ENCODE data around the gene HOXC12. TPM values are rescaled to one million over a fixed set of nuclear protein-coding genes. Genes with fewer than 3 reads are reported as not detected.

The HOXC12 gene
- total and polyA plus RNA-seq, 2 of the 8 experiments (the other 6 are each of a cell fraction or from before 2014, with no cell fraction given), result not detected

DNA sequence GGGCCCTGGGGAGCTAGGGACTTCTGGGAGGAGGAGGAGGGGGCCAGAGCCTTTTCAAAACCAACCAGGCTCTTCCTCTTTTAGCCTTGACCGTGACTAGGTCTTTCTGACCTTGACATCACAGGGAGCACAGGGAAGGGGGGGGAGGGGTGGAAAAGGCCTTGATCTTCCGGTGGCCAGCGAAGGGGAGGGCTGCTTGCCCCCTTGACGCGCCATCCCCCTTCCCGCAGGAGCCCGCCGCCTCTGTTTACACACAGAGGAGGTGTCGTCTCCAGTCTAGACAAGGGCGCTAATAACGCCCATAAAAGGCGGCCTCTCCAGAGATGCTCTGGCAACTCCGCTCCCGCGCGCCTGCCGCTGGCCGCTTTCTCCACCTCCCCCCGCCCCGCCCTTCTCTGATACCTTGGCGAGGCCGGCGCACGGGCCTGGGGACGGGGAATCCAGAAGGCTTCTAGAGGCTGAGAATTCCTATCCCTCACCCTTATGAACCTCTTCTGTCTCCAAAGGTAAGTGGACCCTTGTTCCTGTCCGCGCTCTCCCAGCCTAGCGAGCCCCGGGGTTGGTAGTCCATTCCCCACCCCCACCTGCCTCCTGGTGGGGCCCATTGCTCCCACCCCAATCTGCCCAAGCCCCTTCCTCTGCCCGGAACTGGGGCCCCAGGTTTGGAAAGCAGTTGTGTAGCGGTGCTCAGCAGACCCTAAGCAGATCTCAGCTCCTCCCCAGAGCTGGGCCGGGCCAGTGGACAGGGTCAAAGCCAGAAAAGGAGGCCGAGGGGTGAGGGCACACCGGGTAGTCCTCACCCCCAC, 4.9 kb upstream of the HOXC12 start:
- no peak overlapping the region for H4K5ac ChIP-seq (ENCODE audit: insufficient read length, low read depth, low read length)
- FAIRE-seq (no peak), DNase-seq (ENCODE audit: low read depth in 1 of 2, low spot score in 2 of 2) (peak in 1 of 2 experiments; percentile 67)
- H3K23ac ChIP-seq (ENCODE audit: insufficient read length), result no peak overlapping the region
- H3K4me3 ChIP-seq (ENCODE audit: extremely low read depth in 1 of 4, insufficient read depth in 2 of 4, low read depth in 3 of 4, low read length in 4 of 4), result 0 out of 8 replicates have a peak overlapping the region, but pooled peaks of 1 of the 4 experiments have one; percentile 8
- peaks cover 0 to 16% (median 4%) of the 10 kb centered on the region in 4 experiments; a peak in 6 of 7 replicates for H3K4me1 ChIP-seq (replicated peaks in 1 of 4; ENCODE audit: control insufficient read depth in 3 of 4, insufficient read depth in 4 of 4, low read length in 3 of 4)
- peak; percentile 7; the same call in 1 of the 2 replicates for TF ChIP-seq SUZ12 (IDR thresholded peaks at IDR 0.05; ENCODE audit: low read length)
- no peak for TF ChIP-seq RAD21 (IDR thresholded peaks at IDR 0.05 in 1 of 2, conservative IDR thresholded peaks at IDR 0.05 in 1 of 2; ENCODE audit: low read depth in 2 of 2, low read length in 2 of 2)
- TF ChIP-seq EZH2 (IDR thresholded peaks at IDR 0.05; ENCODE audit: low read depth, low read length, severe bottlenecking), result peak; percentile 54
- TF ChIP-seq RFX5 (IDR thresholded peaks at IDR 0.05; ENCODE audit: borderline replicate concordance, low read depth, low read length), result no peak
- H2BK20ac ChIP-seq (ENCODE audit: low read length), result no peak overlapping the region
- H4K8ac ChIP-seq (ENCODE audit: extremely low read depth, insufficient read depth, low read length), result no peak overlapping the region; the same call in 1 of the 2 replicates
- no peaks in the 10 kb centered on the region; a peak in 1 of 4 replicates for H3K9me3 ChIP-seq (ENCODE audit: insufficient read depth in 2 of 2, low read depth in 1 of 2, low read length in 1 of 2)
- peaks cover 26 to 43% of the 10 kb centered on the region in 2 experiments for H4K20me1 ChIP-seq (replicated peaks in 1 of 2; ENCODE audit: control insufficient read depth in 1 of 2, insufficient read depth in 2 of 2, low read length in 2 of 2)
- H2BK15ac ChIP-seq (ENCODE audit: low read length), result no peak overlapping the region
- peak overlapping the region; percentile 8 to 25; a peak in 1 of 4 replicates for H3K4me2 ChIP-seq (ENCODE audit: insufficient read depth in 1 of 2, low read depth in 2 of 2, low read length in 2 of 2)
- H3K36me3 ChIP-seq (ENCODE audit: control insufficient read depth in 2 of 4, insufficient read depth in 4 of 4, low read length in 3 of 4), result peaks cover 0 to 4% (median 0%) of the 10 kb centered on the region in 4 experiments; a peak in 1 of 8 replicates
- H3K23me2 ChIP-seq (ENCODE audit: low read depth, low read length), result no peaks in the 10 kb centered on the region
- H3K4ac ChIP-seq (replicated peaks; ENCODE audit: insufficient read length, low read depth, low read length), result no peak overlapping the region
- peaks cover 98 to 100% (median 100%) of the 10 kb centered on the region in 4 experiments for H3K27me3 ChIP-seq (replicated peaks in 1 of 4; ENCODE audit: control insufficient read depth in 3 of 4, extremely low read depth in 1 of 4, insufficient read depth in 3 of 4, low read length in 3 of 4)
- no peak overlapping the region for H3K56ac ChIP-seq (replicated peaks; ENCODE audit: insufficient read length, low read depth, low read length)
- H2BK120ac ChIP-seq (replicated peaks; ENCODE audit: low read depth, low read length), result no peak overlapping the region
- ChIA-PET POLR2A (ENCODE audit: partially characterized antibody) (interaction anchor here (1.0 kb wide), 1 partner anchor 16 kb away, joined by 3 read pairs; no protein-coding TSS in a partner anchor), CTCF (ENCODE audit: partially characterized antibody) (interaction anchor here (0.7 to 2.1 kb wide), 7 partner anchors 12 to 193 kb away, joined by 3 to 6 read pairs (median 3); no protein-coding TSS in a partner anchor)
- no peaks in the 10 kb centered on the region for H3K79me2 ChIP-seq (ENCODE audit: control insufficient read depth in 1 of 2, insufficient read depth in 2 of 2, low read length in 2 of 2)
- no peak overlapping the region for H3K27ac ChIP-seq (ENCODE audit: low read depth, low read length)
- H3K14ac ChIP-seq (ENCODE audit: insufficient read length), result no peak overlapping the region
- H2BK12ac ChIP-seq (ENCODE audit: low read depth, low read length), result 0 out of 2 replicates have a peak overlapping the region, but pooled peaks have one; percentile 60
- no peak overlapping the region for H3K9ac ChIP-seq (replicated peaks in 1 of 4; ENCODE audit: extremely low read depth in 1 of 4, low read depth in 3 of 4, low read length in 3 of 4)
- 10% methylated on average over 21 of the region's 34 CpGs; no CpG with 5 or more reads in 1 of the 2 experiments for WGBS, 2 experiments (ENCODE audit: extremely low coverage in 1 of 2, insufficient coverage in 1 of 2, insufficient read length in 1 of 2, insufficient replicate concordance in 2 of 2, low coverage in 1 of 2, low lambda C conversion rate in 2 of 2, missing lambda C conversion rate in 1 of 2)
- no peak overlapping the region for H2BK5ac ChIP-seq (ENCODE audit: low read depth, low read length)
- H2AK5ac ChIP-seq (ENCODE audit: low read depth, low read length), result no peak overlapping the region
- no peak overlapping the region for H2AFZ ChIP-seq (ENCODE audit: low read length)
- H3K79me1 ChIP-seq (ENCODE audit: low read depth, low read length), result no peaks in the 10 kb centered on the region
- H3K18ac ChIP-seq (ENCODE audit: extremely low read depth, low read length), result no peak overlapping the region
- no peak overlapping the region for H4K91ac ChIP-seq (replicated peaks; ENCODE audit: insufficient read length, low read length)

All from H1 (cell line).